ENCODE results near the gene DEPDC1B. TPM values are rescaled to one million over a fixed set of nuclear protein-coding genes. Genes with fewer than 3 reads are reported as not detected.
"Not testable (repeated sequence)": the region's sequence is repeated elsewhere in the genome, so short reads cannot be mapped to it uniquely, and the experiment has no call there.

Gene DEPDC1B
- total and polyA plus RNA-seq, 4 donors = 0.55 to 3.1 (median 0.70) TPM

GRCh38 chr5:60633341-60633740, 66.6 kb downstream of the DEPDC1B start:
- Histone ChIP-seq H3K9me3 (ENCODE audit: control insufficient read depth in 4 of 4, insufficient read depth in 3 of 4, low read length in 3 of 4) (peaks cover 0 to 4% (median 0%) of the 10 kb centered on the region in 4 donors), H3K27me3 (ENCODE audit: control insufficient read depth in 3 of 3, insufficient read depth in 3 of 3, low read length in 2 of 3) (no peaks in the 10 kb centered on the region), H3K4me1 (ENCODE audit: control insufficient read depth in 5 of 5, insufficient read depth in 5 of 5, low read length in 5 of 5) (peaks cover 0 to 14% (median 5%) of the 10 kb centered on the region in 5 donors), H3K27ac (ENCODE audit: low read depth in 1 of 2, low read length in 1 of 2) (no peak overlapping the region), H3K9ac (ENCODE audit: insufficient read depth in 1 of 2, low read length in 2 of 2) (no peak overlapping the region), H3K4me3 (no peak overlapping the region), H3K36me3 (ENCODE audit: control insufficient read depth in 4 of 4, insufficient read depth in 4 of 4, low read length in 4 of 4) (no peaks in the 10 kb centered on the region)
- WGBS, 2 donors = 38 to 46% methylated on average over 1 of the region's 1 CpG
- DNase-seq (peak; percentile 33 to 52 (median 51)), ATAC-seq (ENCODE audit: insufficient read depth, low FRiP score) (peak; percentile 41)
- no peak for TF ChIP-seq CTCF (IDR thresholded peaks at IDR 0.05; ENCODE audit: control extremely low read depth, extremely low read depth)

DNA sequence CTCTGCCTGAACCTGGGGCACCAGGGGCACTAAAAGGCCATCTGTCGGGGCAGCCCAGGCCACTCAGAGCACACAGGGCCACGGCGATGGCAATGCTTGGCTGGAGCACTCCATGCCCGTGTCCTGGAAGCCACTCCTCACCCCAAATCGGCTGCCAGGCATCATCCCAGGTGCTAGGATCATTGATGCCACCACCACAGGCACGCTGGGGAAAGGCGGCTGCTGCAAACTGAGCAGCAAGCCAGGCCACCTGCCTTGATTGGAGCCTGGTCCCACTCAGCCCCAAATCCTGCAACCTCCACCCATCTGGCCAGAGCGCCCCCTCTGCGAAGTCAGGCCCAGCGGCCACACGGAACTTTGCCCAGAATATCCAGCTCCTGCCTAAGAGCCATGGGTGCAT, 67.8 kb downstream of the DEPDC1B start:
- TF ChIP-seq CTCF (IDR thresholded peaks at IDR 0.05; ENCODE audit: control extremely low read depth, extremely low read depth) = no peak
- ATAC-seq (ENCODE audit: insufficient read depth, low FRiP score) (no peak), DNase-seq (no peak)
- Histone ChIP-seq H3K27me3 (ENCODE audit: control insufficient read depth in 3 of 3, insufficient read depth in 3 of 3, low read length in 2 of 3) (no peaks in the 10 kb centered on the region), H3K9ac (ENCODE audit: insufficient read depth in 1 of 2, low read length in 2 of 2) (no peak overlapping the region), H3K4me1 (ENCODE audit: control insufficient read depth in 5 of 5, insufficient read depth in 5 of 5, low read length in 5 of 5) (peaks cover 0 to 14% (median 5%) of the 10 kb centered on the region in 5 donors), H3K27ac (ENCODE audit: low read depth in 1 of 2, low read length in 1 of 2) (no peak overlapping the region), H3K36me3 (ENCODE audit: control insufficient read depth in 4 of 4, insufficient read depth in 4 of 4, low read length in 4 of 4) (no peaks in the 10 kb centered on the region), H3K4me3 (no peak overlapping the region), H3K9me3 (ENCODE audit: control insufficient read depth in 4 of 4, insufficient read depth in 3 of 4, low read length in 3 of 4) (peaks cover 0 to 4% (median 0%) of the 10 kb centered on the region in 4 donors)
- 98 to 99% methylated on average over 11 of the region's 11 CpGs for WGBS, 2 donors

DNA sequence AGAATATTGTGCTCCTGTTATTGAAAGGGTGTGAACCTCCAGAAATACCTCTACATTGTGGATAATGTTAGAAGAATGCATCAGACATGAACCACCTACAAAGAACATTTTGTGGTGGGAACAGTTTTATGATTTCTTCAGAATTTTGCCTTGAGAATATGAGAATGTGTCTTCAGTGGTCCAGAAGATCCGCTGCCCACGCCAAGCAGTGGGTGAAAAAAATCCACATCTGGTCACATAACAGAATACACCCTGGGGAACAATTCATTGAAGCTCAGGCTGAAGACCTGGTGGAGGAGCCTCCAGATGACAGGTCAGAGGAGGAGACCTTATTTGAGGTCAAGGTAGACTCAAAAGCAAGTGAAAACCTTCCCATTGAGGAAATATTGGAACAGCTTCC, 69.1 kb downstream of the DEPDC1B start:
- Histone ChIP-seq H3K36me3 (ENCODE audit: control insufficient read depth in 4 of 4, insufficient read depth in 4 of 4, low read length in 4 of 4) (no peaks in the 10 kb centered on the region), H3K4me3 (no peak overlapping the region), H3K27ac (ENCODE audit: low read depth in 1 of 2, low read length in 1 of 2) (no peak overlapping the region), H3K27me3 (ENCODE audit: control insufficient read depth in 3 of 3, insufficient read depth in 3 of 3, low read length in 2 of 3) (no peaks in the 10 kb centered on the region), H3K9ac (ENCODE audit: insufficient read depth in 1 of 2, low read length in 2 of 2) (no peak overlapping the region), H3K4me1 (ENCODE audit: control insufficient read depth in 5 of 5, insufficient read depth in 5 of 5, low read length in 5 of 5) (peaks cover 0 to 14% (median 5%) of the 10 kb centered on the region in 5 donors), H3K9me3 (ENCODE audit: control insufficient read depth in 4 of 4, insufficient read depth in 3 of 4, low read length in 3 of 4) (peaks cover 0 to 4% (median 0%) of the 10 kb centered on the region in 4 donors)
- TF ChIP-seq CTCF (IDR thresholded peaks at IDR 0.05; ENCODE audit: control extremely low read depth, extremely low read depth) = no peak
- 98 to 100% methylated on average over 2 of the region's 2 CpGs for WGBS, 2 donors
- ATAC-seq (ENCODE audit: insufficient read depth, low FRiP score) = no peak
- DNase-seq = no peak

DNA sequence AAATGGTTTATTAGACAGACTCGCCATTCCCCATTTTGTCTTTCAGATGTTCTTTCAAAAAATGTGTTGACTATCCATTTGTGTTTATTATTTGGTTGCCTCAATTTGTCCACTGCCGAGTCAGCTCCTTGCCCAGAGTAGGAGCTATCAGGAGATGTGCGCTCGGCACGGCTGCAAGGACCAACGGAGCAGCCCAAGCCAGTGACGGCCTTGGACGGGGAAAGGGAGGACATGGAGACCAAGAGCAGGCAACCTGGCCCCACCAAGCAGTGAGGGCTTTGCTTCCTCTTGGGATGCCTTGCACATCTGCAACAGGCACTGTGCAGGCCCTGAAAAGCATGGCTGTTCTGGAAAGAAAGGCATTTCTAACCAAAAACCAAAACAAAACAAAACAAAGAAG, 69.8 kb downstream of the DEPDC1B start:
- no peak for TF ChIP-seq CTCF (IDR thresholded peaks at IDR 0.05; ENCODE audit: control extremely low read depth, extremely low read depth)
- DNase-seq = no peak
- Histone ChIP-seq H3K27me3 (ENCODE audit: control insufficient read depth in 3 of 3, insufficient read depth in 3 of 3, low read length in 2 of 3) (no peaks in the 10 kb centered on the region), H3K4me3 (no peak overlapping the region), H3K9ac (ENCODE audit: insufficient read depth in 1 of 2, low read length in 2 of 2) (no peak overlapping the region), H3K36me3 (ENCODE audit: control insufficient read depth in 4 of 4, insufficient read depth in 4 of 4, low read length in 4 of 4) (no peaks in the 10 kb centered on the region), H3K9me3 (ENCODE audit: control insufficient read depth in 4 of 4, insufficient read depth in 3 of 4, low read length in 3 of 4) (peaks cover 0 to 4% (median 0%) of the 10 kb centered on the region in 4 donors), H3K4me1 (ENCODE audit: control insufficient read depth in 5 of 5, insufficient read depth in 5 of 5, low read length in 5 of 5) (peaks cover 0 to 14% (median 5%) of the 10 kb centered on the region in 5 donors), H3K27ac (ENCODE audit: low read depth in 1 of 2, low read length in 1 of 2) (no peak overlapping the region)
- ATAC-seq (ENCODE audit: insufficient read depth, low FRiP score) = no peak
- 98 to 99% methylated on average over 8 of the region's 8 CpGs for WGBS, 2 donors

DNA sequence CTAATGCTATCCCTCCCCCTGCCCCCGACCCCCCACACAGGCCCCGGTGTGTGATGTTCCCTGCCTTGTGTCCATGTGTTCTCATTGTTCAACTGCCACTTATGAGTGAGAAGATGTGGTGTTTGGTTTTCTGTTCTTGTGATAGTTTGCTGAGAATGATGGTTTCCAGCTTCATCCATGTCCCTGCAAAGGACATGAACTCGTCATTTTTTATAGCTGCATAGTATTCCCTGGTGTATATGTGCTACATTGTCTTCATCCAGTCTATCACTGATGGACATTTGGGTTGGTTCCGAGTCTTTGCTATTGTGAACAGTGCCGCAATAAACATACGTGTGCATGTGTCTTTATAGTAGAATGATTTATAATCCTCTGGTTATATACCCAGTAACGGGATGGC, 75.1 kb downstream of the DEPDC1B start:
- H3K9ac ChIP-seq (ENCODE audit: insufficient read depth in 1 of 2, low read length in 2 of 2); H3K4me3 ChIP-seq; H3K27ac ChIP-seq (ENCODE audit: low read depth in 1 of 2, low read length in 1 of 2); H3K9me3 ChIP-seq (ENCODE audit: control insufficient read depth in 4 of 4, insufficient read depth in 3 of 4, low read length in 3 of 4); DNase-seq; H3K27me3 ChIP-seq (ENCODE audit: control insufficient read depth in 3 of 3, insufficient read depth in 3 of 3, low read length in 2 of 3); ATAC-seq (ENCODE audit: insufficient read depth, low FRiP score); H3K4me1 ChIP-seq (ENCODE audit: control insufficient read depth in 5 of 5, insufficient read depth in 5 of 5, low read length in 5 of 5); H3K36me3 ChIP-seq (ENCODE audit: control insufficient read depth in 4 of 4, insufficient read depth in 4 of 4, low read length in 4 of 4): not testable (repeated sequence)
- 92 to 99% methylated on average over 7 of the region's 7 CpGs for WGBS, 2 donors

All from lung (tissue), 12 donors.